Measurements from ENCODE around the gene PJA2. TPM values are rescaled to one million over a fixed set of nuclear protein-coding genes. Genes with fewer than 3 reads are reported as not detected.

The PJA2 gene
- total and polyA plus RNA-seq, 2 donors (not counting 1 experiment from before 2014, with no cell fraction given): 82.7 to 107 TPM

DNA sequence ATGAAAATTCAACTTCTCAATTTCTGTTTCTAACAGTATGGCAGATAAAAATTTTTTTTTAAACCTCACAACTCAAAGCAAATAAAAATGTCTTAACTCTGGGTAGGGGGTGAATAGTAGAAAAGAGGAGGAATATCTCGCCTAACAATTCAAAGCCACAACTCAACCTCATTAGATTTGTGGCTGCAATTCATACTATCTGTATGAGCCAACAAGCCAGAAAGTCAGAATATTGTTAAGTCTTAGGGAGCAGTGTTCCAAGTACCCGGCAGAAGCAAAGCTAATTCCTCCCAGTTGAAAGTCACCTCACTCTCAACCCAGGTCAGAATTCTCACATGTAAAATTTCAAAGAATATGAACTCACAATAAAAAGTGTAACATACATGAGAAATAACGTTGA lies 15.0 kb downstream of the PJA2 start:
- H3K4me1 ChIP-seq (ENCODE audit: control insufficient read depth, extremely low read depth, insufficient read depth, low read length): no peaks in the 10 kb centered on the region
- peaks cover 5% of the 10 kb centered on the region for H4K20me1 ChIP-seq (ENCODE audit: control insufficient read depth, extremely low read depth, insufficient read depth, low read length)
- no peak overlapping the region for H3K9ac ChIP-seq (ENCODE audit: insufficient read depth, low read length)
- no peak for TF ChIP-seq EZH2 (IDR thresholded peaks at IDR 0.05; ENCODE audit: low read length, missing control alignments)
- TF ChIP-seq, protein P1, sequence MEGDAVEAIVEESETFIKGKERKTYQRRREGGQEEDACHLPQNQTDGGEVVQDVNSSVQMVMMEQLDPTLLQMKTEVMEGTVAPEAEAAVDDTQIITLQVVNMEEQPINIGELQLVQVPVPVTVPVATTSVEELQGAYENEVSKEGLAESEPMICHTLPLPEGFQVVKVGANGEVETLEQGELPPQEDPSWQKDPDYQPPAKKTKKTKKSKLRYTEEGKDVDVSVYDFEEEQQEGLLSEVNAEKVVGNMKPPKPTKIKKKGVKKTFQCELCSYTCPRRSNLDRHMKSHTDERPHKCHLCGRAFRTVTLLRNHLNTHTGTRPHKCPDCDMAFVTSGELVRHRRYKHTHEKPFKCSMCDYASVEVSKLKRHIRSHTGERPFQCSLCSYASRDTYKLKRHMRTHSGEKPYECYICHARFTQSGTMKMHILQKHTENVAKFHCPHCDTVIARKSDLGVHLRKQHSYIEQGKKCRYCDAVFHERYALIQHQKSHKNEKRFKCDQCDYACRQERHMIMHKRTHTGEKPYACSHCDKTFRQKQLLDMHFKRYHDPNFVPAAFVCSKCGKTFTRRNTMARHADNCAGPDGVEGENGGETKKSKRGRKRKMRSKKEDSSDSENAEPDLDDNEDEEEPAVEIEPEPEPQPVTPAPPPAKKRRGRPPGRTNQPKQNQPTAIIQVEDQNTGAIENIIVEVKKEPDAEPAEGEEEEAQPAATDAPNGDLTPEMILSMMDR (conservative IDR thresholded peaks at IDR 0.05 in 1 of 2, IDR thresholded peaks at IDR 0.05 in 1 of 2; ENCODE audit: low read depth in 1 of 2, low read length in 2 of 2): no peak
- H3K79me2 ChIP-seq (ENCODE audit: control insufficient read depth, insufficient read depth, low read length): peaks cover 85% of the 10 kb centered on the region
- peak in 1 of 2 donors; percentile 60 for DNase-seq (ENCODE audit: low read depth in 2 of 2)
- no peak overlapping the region for H3K27ac ChIP-seq (ENCODE audit: insufficient read depth, low read length)
- no peaks in the 10 kb centered on the region for H3K36me3 ChIP-seq (ENCODE audit: control insufficient read depth, insufficient read depth, low read length)
- H3K9me3 ChIP-seq (ENCODE audit: control insufficient read depth, insufficient read depth, low read depth, low read length): no peaks in the 10 kb centered on the region
- no peak overlapping the region for H2AFZ ChIP-seq (ENCODE audit: low read length)
- H3K27me3 ChIP-seq (ENCODE audit: control insufficient read depth, insufficient read depth, low read length): no peaks in the 10 kb centered on the region
- no peak overlapping the region for H3K4me3 ChIP-seq (replicated peaks in 1 of 4; ENCODE audit: control extremely low read depth in 1 of 4, insufficient read depth in 1 of 4, low read depth in 3 of 4, low read length in 4 of 4)
- H3K4me2 ChIP-seq (ENCODE audit: extremely low read depth, insufficient read depth, low read length): no peak overlapping the region

GRCh38 chr5:109390188-109390587 lies 19.6 kb downstream of the PJA2 start:
- H3K27me3 ChIP-seq (ENCODE audit: control insufficient read depth, insufficient read depth, low read length): no peaks in the 10 kb centered on the region

DNA sequence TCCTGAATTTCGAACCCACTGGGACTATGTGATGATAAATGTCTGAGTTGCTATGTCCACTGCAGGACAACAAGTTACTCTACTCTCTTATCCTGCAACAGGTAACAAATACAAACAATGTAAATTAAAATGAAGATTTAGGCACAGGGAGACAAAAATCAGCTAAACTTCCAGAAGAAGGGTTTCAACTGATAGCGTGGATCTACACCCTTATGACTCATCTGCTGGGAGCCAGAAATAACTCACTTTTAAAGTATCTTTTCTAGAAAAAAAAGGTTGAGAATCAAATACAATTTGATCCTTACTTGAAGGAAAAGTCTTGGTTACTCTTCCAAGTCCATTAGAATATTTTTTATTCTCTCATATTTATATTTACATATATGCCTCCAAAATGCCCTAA lies 21.4 kb downstream of the PJA2 start:
- no peak overlapping the region for H2AFZ ChIP-seq (ENCODE audit: low read length)
- peak overlapping the region; percentile 25 for H3K4me2 ChIP-seq (ENCODE audit: extremely low read depth, insufficient read depth, low read length)
- peaks cover 74% of the 10 kb centered on the region for H3K79me2 ChIP-seq (ENCODE audit: control insufficient read depth, insufficient read depth, low read length)
- no peak overlapping the region for H3K27ac ChIP-seq (ENCODE audit: insufficient read depth, low read length)
- no peak overlapping the region for H3K4me3 ChIP-seq (replicated peaks in 1 of 4; ENCODE audit: control extremely low read depth in 1 of 4, insufficient read depth in 1 of 4, low read depth in 3 of 4, low read length in 4 of 4)
- H3K36me3 ChIP-seq (ENCODE audit: control insufficient read depth, insufficient read depth, low read length): no peaks in the 10 kb centered on the region
- H4K20me1 ChIP-seq (ENCODE audit: control insufficient read depth, extremely low read depth, insufficient read depth, low read length): peaks cover 6% of the 10 kb centered on the region
- H3K4me1 ChIP-seq (ENCODE audit: control insufficient read depth, extremely low read depth, insufficient read depth, low read length): peaks cover 5% of the 10 kb centered on the region
- H3K9ac ChIP-seq (ENCODE audit: insufficient read depth, low read length): no peak overlapping the region
- TF ChIP-seq, protein P1 (conservative IDR thresholded peaks at IDR 0.05 in 1 of 2, IDR thresholded peaks at IDR 0.05 in 1 of 2; ENCODE audit: low read depth in 1 of 2, low read length in 2 of 2): no peak
- no peak for TF ChIP-seq EZH2 (IDR thresholded peaks at IDR 0.05; ENCODE audit: low read length, missing control alignments)
- H3K27me3 ChIP-seq (ENCODE audit: control insufficient read depth, insufficient read depth, low read length): no peaks in the 10 kb centered on the region
- H3K9me3 ChIP-seq (ENCODE audit: control insufficient read depth, insufficient read depth, low read depth, low read length): no peaks in the 10 kb centered on the region
- DNase-seq (ENCODE audit: low read depth in 2 of 2): peak; percentile 32 to 47

More at GRCh38 chr5:109390188-109390587, 19.6 kb downstream of the PJA2 start:
- H3K27ac ChIP-seq (ENCODE audit: insufficient read depth, low read length): no peak overlapping the region
- DNase-seq (ENCODE audit: low read depth in 2 of 2): no peak
- H4K20me1 ChIP-seq (ENCODE audit: control insufficient read depth, extremely low read depth, insufficient read depth, low read length): peaks cover 5% of the 10 kb centered on the region
- no peak overlapping the region for H3K4me2 ChIP-seq (ENCODE audit: extremely low read depth, insufficient read depth, low read length)
- no peak for TF ChIP-seq EZH2 (IDR thresholded peaks at IDR 0.05; ENCODE audit: low read length, missing control alignments)
- TF ChIP-seq, protein P1 (conservative IDR thresholded peaks at IDR 0.05 in 1 of 2, IDR thresholded peaks at IDR 0.05 in 1 of 2; ENCODE audit: low read depth in 1 of 2, low read length in 2 of 2): no peak
- no peaks in the 10 kb centered on the region for H3K9me3 ChIP-seq (ENCODE audit: control insufficient read depth, insufficient read depth, low read depth, low read length)
- no peak overlapping the region for H2AFZ ChIP-seq (ENCODE audit: low read length)
- peaks cover 77% of the 10 kb centered on the region for H3K79me2 ChIP-seq (ENCODE audit: control insufficient read depth, insufficient read depth, low read length)
- H3K36me3 ChIP-seq (ENCODE audit: control insufficient read depth, insufficient read depth, low read length): no peaks in the 10 kb centered on the region
- H3K4me3 ChIP-seq (replicated peaks in 1 of 4; ENCODE audit: control extremely low read depth in 1 of 4, insufficient read depth in 1 of 4, low read depth in 3 of 4, low read length in 4 of 4): no peak overlapping the region
- no peak overlapping the region for H3K9ac ChIP-seq (ENCODE audit: insufficient read depth, low read length)
- H3K4me1 ChIP-seq (ENCODE audit: control insufficient read depth, extremely low read depth, insufficient read depth, low read length): peaks cover 5% of the 10 kb centered on the region

Measured in fibroblast of lung (primary cell).